Suppressor macrophage treated with lipopolysaccharide for 4 hours (primary cell): ENCODE measurements around the gene ISOC2.

Experiments used
- DNase-seq: peaks from one replicate; pipeline ENCODE4 v3.0.0-alpha.2; 2020

ISOC2 gene

GRCh38 chr19:55489711-55490477 is 28.5 kb upstream of the ISOC2 start:
- no peak for DNase-seq

DNA sequence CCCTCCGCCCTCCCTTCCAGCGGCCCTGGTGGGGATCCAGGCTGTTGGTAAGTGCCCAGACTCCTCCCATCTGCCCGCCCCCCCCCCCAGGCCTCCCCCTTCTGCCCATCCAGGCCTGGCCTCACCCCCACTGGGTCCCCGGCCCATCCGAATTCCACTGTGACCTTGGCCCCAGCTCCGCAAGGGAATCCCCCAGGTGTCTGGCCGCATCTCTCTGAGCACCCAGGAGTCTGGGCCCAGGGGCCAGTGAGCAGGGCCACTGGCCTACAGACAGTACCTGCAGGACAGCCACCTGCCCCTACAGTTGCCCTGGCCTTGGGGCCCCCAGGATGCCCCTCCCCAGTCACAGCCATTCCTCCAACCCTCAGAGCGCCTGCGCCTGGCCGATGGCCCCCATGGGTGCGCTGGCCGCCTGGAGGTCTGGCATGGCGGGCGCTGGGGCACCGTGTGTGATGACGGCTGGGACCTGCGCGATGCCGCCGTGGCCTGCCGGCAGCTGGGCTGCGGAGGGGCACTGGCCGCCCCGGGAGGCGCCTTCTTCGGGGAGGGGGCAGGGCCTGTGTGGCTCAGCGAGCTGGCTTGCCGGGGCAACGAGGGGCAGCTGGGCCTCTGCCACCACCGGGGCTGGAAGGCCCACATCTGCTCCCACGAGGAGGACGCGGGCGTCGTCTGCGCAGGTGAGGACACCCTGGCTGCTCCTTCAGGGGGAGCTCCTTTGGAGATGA is 27.7 kb upstream of the ISOC2 start:
- no peak for DNase-seq

- DNase-seq = no peak
These were observed 26.7 kb upstream of the ISOC2 start, which contains the start of gene SSC5D for GRCh38 chr19:55487924-55488687. Gene SSC5D (plus strand): TSS chr19:55488436. CDS start chr19:55488590, 154 bp downstream.

- DNase-seq = no peak
These were observed 25.8 kb upstream of the ISOC2 start for GRCh38 chr19:55486971-55487923.

DNA sequence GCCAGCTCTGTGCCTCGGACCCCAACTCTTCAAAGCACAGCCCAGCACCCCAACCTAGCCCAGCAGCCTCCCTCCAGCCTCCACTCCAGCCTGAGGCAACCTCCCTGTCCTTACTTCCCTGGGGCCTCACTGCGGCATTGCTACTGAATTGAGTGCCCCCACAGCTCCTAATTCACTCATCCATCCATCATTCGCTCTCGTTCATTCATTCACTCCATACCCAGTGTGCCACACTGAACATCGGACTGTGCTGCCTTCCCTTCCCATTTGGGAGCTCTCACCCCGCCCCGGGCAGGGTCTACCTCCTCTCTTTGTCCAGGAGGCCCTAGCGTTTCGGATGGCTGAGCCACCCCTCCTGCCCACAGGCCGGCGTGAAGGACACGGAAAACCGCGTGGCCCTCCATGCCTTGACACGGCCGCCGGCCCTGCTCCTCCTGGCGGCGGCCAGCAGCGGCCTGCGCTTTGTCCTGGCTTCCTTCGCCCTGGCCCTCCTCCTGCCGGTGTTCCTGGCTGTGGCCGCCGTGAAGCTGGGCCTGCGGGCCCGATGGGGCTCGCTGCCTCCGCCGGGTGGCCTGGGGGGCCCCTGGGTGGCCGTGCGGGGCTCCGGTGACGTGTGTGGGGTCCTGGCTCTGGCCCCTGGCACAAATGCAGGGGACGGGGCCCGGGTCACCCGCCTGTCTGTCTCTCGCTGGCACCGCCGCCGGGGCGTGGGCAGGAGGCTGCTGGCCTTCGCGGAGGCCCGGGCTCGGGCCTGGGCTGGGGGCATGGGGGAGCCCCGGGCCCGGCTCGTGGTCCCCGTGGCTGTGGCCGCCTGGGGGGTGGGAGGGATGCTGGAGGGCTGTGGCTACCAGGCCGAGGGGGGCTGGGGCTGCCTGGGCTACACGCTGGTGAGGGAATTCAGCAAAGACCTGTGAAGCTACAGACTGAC is 24.9 kb upstream of the ISOC2 start:
- DNase-seq = no peak

- DNase-seq = no peak
These were observed 24.1 kb upstream of the ISOC2 start for GRCh38 chr19:55485439-55486011.

GRCh38 chr19:55484593-55485438 is 23.4 kb upstream of the ISOC2 start, which contains the start of gene NAT14:
Gene NAT14 (plus strand): TSS chr19:55485188. CDS start chr19:55485709, 521 bp downstream.
- DNase-seq = peak; percentile 31

DNA sequence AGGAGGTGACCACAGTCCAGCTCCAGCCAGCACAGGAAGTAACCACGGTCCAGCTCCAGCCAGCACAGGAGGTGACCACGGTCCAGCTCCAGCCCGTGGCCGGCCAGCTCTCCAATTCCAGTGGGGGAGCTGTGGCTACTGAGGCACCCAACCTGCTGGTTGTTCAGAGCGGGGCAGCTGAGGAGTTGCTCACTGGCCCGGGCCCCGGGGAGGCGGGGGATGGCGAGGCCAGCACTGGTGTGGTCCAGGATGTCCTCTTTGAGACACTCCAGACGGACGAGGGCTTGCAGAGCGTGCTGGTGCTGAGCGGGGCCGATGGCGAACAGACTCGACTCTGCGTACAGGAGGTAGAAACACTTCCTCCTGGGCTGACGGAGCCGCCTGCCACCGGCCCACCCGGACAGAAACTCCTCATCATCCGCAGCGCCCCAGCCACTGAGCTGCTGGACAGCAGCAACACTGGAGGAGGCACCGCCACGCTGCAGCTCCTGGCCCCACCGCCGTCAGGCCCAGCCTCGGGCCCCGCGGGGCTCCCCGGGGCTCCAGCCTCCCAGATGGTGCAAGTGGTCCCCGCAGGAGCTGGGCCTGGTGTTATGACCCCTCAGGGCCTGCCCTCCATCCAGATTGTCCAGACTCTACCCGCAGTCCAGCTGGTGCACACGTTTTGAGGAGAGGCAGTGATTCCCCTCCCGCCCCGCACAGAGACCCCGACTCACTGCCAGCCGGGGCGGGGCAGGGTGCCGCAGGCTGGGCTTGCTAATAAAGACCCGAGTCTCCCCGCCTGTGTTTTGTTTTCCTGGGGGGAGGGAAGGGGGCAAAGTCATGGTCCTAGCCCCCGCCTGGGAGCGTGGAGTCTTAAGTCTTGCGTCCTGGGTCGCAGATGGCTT is 22.5 kb upstream of the ISOC2 start:
- DNase-seq = no peak

DNA sequence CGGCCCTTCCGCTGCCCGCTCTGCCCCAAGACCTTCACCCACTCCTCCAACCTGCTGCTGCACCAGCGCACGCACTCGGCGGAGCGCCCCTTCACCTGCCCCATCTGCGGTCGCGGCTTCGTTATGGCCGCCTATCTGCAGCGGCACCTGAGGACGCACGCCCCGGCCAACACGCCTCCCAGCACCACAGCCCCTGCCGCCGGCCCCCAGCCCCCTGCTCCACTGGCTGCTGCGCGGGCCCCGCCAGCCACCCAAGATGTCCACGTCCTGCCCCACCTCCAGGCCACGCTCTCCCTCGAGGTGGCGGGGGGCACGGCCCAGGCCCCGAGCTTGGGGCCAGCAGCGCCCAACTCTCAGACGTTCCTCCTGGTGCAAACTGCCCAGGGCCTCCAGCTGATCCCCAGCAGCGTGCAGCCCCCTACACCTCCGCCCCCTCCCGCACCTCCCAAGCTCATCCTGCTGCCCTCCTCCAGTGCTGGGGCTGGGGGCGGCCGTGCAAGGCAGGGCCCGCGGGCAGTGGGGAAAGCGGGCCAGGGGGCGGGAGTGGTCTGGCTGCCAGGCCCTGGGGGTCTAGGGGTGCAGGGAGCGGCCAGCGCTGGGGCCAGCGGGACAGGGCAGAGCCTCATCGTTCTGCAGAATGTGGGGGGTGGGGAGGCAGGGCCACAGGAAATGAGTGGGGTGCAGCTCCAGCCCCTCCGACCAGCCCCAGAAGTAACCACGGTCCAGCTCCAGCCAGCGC is 21.7 kb upstream of the ISOC2 start:
- no peak for DNase-seq

DNA sequence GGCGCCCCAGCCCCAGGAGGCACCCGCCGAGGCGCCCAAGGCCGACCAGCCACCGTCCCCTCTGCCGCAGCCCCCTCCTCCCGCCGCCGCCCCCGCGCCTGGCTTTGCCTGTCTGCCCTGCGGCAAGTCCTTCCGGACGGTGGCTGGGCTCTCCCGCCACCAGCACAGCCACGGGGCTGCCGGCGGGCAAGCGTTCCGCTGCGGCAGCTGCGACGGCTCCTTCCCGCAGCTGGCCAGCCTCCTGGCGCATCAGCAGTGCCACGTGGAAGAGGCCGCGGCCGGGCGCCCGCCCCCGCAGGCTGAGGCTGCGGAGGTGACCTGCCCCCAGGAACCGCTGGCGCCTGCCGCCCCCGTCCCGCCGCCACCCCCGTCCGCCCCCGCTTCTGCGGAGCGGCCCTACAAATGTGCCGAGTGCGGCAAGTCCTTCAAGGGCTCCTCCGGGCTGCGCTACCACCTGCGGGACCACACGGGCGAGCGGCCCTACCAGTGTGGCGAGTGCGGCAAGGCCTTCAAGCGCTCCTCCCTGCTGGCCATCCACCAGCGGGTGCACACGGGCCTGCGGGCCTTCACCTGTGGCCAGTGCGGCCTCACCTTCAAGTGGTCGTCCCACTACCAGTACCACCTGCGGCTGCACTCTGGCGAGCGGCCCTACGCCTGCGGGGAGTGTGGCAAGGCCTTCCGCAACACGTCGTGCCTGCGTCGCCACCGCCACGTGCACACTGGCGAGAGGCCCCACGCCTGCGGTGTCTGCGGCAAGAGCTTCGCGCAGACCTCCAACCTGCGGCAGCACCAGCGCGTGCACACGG is 20.9 kb upstream of the ISOC2 start:
- DNase-seq = no peak

DNA sequence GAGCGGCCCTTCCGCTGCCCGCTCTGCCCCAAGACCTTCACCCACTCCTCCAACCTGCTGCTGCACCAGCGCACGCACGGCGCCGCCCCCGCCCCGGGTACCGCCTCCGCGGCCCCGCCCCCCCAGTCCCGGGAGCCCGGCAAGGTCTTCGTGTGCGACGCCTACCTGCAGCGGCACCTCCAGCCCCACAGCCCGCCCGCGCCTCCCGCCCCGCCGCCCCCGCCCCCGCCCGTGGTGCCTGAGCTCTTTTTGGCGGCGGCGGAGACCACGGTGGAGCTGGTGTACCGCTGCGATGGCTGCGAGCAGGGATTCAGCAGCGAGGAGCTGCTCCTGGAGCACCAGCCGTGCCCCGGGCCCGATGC is 20.3 kb upstream of the ISOC2 start:
- DNase-seq = no peak

DNA sequence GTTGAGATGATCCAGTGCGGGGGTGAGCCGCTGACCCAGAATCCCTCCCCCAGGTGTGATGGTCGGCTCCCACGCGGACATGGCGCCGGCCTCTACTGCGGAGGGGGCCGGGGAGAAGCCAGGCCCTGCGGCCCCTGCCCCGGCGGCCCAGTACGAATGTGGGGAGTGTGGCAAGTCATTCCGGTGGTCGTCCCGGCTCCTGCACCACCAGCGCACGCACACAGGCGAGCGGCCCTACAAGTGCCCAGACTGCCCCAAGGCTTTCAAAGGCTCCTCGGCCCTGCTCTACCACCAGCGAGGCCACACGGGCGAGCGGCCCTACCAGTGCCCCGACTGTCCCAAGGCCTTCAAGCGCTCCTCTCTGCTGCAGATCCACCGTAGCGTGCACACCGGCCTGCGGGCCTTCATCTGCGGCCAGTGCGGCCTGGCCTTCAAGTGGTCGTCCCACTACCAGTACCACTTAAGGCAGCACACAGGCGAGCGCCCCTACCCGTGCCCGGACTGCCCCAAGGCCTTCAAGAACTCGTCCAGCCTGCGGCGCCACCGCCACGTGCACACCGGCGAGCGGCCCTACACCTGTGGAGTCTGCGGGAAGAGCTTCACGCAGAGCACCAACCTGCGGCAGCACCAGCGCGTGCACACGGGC is 19.8 kb upstream of the ISOC2 start:
- no peak for DNase-seq

DNA sequence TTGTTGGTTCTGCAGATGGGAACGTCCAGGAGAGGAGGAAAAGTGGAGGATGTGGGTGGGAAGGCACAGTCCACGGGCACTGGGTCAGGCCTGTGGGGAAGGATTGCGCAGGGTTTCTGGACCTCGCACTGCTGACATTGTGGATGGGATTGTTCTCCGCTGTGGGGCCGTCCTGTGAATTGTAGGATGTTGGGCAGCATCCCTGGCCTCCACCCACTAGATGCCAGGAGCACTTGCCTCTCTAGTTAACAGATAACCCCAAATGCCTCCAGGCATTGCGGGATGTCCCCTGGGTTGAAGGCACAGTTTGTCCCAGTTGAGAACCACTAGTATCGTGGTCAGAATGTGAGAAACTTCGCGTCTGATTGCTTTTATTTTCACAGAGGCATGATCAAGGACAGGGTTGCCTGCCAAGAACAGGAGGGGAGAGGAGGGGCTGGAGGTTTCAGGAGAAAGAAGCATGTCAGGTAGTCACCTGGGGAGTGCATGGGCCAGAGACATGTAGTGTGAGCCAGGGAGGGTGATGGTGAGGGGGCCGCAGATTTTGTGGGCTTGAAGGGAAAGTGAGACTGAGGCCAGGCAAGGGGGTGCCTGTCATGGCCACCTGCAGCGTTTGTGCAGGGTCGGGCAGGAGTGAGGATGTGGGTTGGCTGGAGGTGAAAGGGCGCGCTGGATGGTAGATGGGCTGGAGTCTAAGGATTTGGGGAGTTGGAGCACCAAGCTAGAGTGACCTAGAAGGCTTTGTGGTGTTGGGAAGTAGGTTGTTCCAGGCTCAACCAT is 18.2 kb upstream of the ISOC2 start:
- DNase-seq = no peak

DNA sequence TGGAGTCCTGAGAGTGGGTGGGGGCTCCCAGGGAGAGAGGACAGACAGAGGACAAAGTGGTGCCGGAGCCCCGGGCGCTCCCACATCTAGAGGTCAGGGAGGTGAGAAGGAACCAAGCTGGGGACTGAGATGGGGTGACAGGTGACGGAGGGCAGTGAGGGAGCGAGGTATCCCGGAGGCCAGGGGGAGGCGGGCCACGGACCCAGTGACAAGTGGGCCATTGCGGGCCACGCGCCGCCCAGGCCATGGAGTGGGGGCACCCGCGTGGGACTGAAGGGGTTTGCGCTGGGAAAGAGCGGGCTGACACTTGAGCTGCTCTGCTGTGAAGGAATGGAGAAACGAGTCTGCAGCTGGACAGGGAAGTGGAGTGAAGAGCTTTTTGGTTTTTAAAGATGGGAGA is 17.6 kb upstream of the ISOC2 start:
- DNase-seq = no peak

DNA sequence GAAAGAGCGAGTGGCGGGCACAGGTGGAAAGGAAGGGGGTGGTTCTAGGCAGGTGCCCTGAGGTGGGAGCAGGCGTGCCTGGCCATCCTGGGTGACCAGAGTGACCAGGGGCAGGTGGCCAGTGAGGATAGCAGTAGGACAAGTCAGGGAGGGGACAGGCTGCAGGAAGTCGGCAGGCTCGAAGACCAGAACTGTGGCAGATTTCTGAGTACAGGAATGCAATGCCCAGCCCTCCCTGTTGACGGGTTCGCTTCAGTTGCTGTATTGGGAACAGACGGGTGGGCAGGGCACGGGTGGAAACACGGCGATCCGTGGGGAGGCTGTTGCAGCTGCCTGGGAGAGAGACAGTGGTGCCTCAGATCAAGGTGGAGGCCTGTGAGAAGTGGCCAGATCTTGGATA is 16.9 kb upstream of the ISOC2 start:
- DNase-seq = no peak

GRCh38 chr19:55477905-55478304 is 16.5 kb upstream of the ISOC2 start:
- DNase-seq = no peak
